K562 (cell line): ENCODE data around the gene PRDX4. TPM values are rescaled to one million over a fixed set of nuclear protein-coding genes. Genes with fewer than 3 reads are reported as not detected.

Experiments
- ATAC-seq: fragments of 200-7000 bp; cut with Tn5 transposase; 3 replicates; pipeline ENCODE4 v1.9.1; 2020; ENCODE audit warnings: moderate library complexity
- BruUV-seq: library from RNA; stranded (reverse); fragments of 400-500 nt; replicated peaks from 2 replicates; lab custom pipeline; 2021; lab: Mats Ljungman, UMichigan
- CTCF ChIA-PET: fragments of 300-600 bp; formaldehyde crosslinking; extraction: SDS; loops from one replicate; lab custom pipeline; 2021; ENCODE audit warnings: low intra/inter-chr PET ratio; lab: Yijun Ruan, JAX
- POLR2A ChIA-PET: fragments of 300-600, 350-650 bp; sonication (Branson Sonifier 250); formaldehyde crosslinking; extraction: SDS; loops from one replicate; lab custom pipeline; 2021; ENCODE audit warnings: antibody characterized with exemption, inconsistent platforms; lab: Yijun Ruan, JAX
- DNase-seq, 4 experiments: peaks; one replicate each; pipeline versions ENCODE4 v3.0.0 to v3.0.0-alpha.2; 2011 to 2018; ENCODE audit warnings: low spot score in 3 of 4, mixed read lengths in 3 of 4; ENCODE audit errors: extremely low read depth in 1 of 4
- FAIRE-seq: peaks from 2 replicates; lab custom pipeline; 2011; peaks lifted over from hg19 to GRCh38; lab: Jason Lieb, UNC
- H2AFZ ChIP-seq: 2 replicates; pipeline ENCODE4 v1.6.0; 2011; ENCODE audit warnings: low read depth, low read length, control low read depth, inconsistent platforms
- H3K27ac ChIP-seq: fragments of 200-600 bp; 3 replicates; pipeline ENCODE4 v1.8.0; 2011; ENCODE audit warnings: low read depth, mild to moderate bottlenecking, control low read depth, inconsistent platforms, low read length, moderate library complexity, mixed read lengths; ENCODE audit errors: extremely low read depth
- H3K27me3 ChIP-seq, 2 experiments: fragments of 300-600 bp in 1 of 2; 2 replicates in 1 of 2; 3 replicates in 1 of 2; pipeline versions ENCODE4 v1.6.0 to v1.8.0; 2011; ENCODE audit warnings: inconsistent platforms in 2 of 2, low read length in 2 of 2, mild to moderate bottlenecking in 1 of 2, mixed read lengths in 1 of 2, moderate library complexity in 1 of 2; ENCODE audit not compliant: control insufficient read depth in 2 of 2, insufficient read depth in 2 of 2
- H3K36me3 ChIP-seq: fragments of 300-600 bp; 3 replicates; pipeline ENCODE4 v1.8.0; 2011; ENCODE audit warnings: mild to moderate bottlenecking, low read length, inconsistent platforms; ENCODE audit not compliant: control insufficient read depth, insufficient read depth
- H3K4me1 ChIP-seq, 2 experiments: fragments of 200-600 bp in 1 of 2; replicated peaks in 1 of 2; 2 replicates in 1 of 2; 3 replicates in 1 of 2; pipeline versions ENCODE4 v1.5.1 to v1.8.0; 2011; ENCODE audit warnings: inconsistent platforms in 2 of 2, low read length in 2 of 2, mild to moderate bottlenecking in 1 of 2, mixed read lengths in 1 of 2, moderate library complexity in 1 of 2; ENCODE audit not compliant: control insufficient read depth in 2 of 2, insufficient read depth in 2 of 2
- H3K4me2 ChIP-seq: 2 replicates; pipeline ENCODE4 v1.6.1; 2011; ENCODE audit warnings: low read length, control low read depth, inconsistent platforms, mixed read lengths; ENCODE audit not compliant: insufficient read depth
- H3K4me3 ChIP-seq: fragments of 200-600 bp; sonication (generic), shearing (Covaris generic); 2 replicates; pipeline ENCODE4 v1.5.1; 2016; ENCODE audit warnings: control low read depth, inconsistent platforms
- H3K79me2 ChIP-seq: fragments of 200-600 bp; 3 replicates; pipeline ENCODE4 v1.8.0; 2011; ENCODE audit warnings: low read length, inconsistent platforms; ENCODE audit not compliant: control insufficient read depth, insufficient read depth
- H3K9ac ChIP-seq, 2 experiments: 2 replicates each; pipeline versions ENCODE4 v1.6.0 to v1.6.1; 2011; ENCODE audit warnings: low read depth in 2 of 2, low read length in 2 of 2, control low read depth in 1 of 2, inconsistent platforms in 1 of 2, mild to moderate bottlenecking in 1 of 2, mixed read lengths in 1 of 2; ENCODE audit not compliant: insufficient read depth in 1 of 2
- H3K9me1 ChIP-seq: one replicate; pipeline ENCODE4 v1.6.0; 2011; ENCODE audit warnings: inconsistent platforms, mild to moderate bottlenecking, low read length, moderate library complexity; ENCODE audit not compliant: control insufficient read depth, insufficient read depth
- H3K9me3 ChIP-seq: replicated peaks from 2 replicates; pipeline ENCODE4 v1.5.1; 2011; ENCODE audit warnings: low read depth, low read length, inconsistent platforms; ENCODE audit not compliant: control insufficient read depth, insufficient read depth
- H4K20me1 ChIP-seq: replicated peaks from 2 replicates; pipeline ENCODE4 v1.6.1; 2011; ENCODE audit warnings: low read length, inconsistent platforms, mixed read lengths; ENCODE audit not compliant: control insufficient read depth, insufficient read depth
- ATF3 ChIP-seq, 2 experiments: fragments of 450-650 bp in 1 of 2; sonication (generic) in 1 of 2; formaldehyde crosslinking in 1 of 2; IDR thresholded peaks in 1 of 2; conservative IDR thresholded peaks in 1 of 2; 2 replicates each; pipeline versions ENCODE4 v1.6.1 to v1.8.1; 2016 to 2023; ENCODE audit warnings: mild to moderate bottlenecking in 2 of 2, moderate library complexity in 2 of 2, inconsistent platforms in 1 of 2, missing genetic modification reagents in 1 of 2
- CREB5 ChIP-seq: fragments of 250-450 bp; sonication (Bioruptor Pico); IDR thresholded peaks from 2 replicates; pipeline ENCODE4 v1.5.0; 2020; ENCODE audit warnings: mild to moderate bottlenecking
- EZH2 ChIP-seq: IDR thresholded peaks from 2 replicates; pipeline ENCODE4 v1.6.1; 2012; ENCODE audit warnings: low read depth, mild to moderate bottlenecking, inconsistent platforms, low read length, borderline replicate concordance
- GABPA ChIP-seq: fragments of 200-800 bp; sonication (Bioruptor generic); conservative IDR thresholded peaks from 2 replicates; pipeline ENCODE4 v1.6.1; 2016; ENCODE audit warnings: low read depth, missing genetic modification characterization, missing compliant biosample characterization
- HBP1 ChIP-seq: fragments of 450-650 bp; formaldehyde crosslinking; IDR thresholded peaks from 2 replicates; pipeline ENCODE4 v1.4.0; 2022; ENCODE audit warnings: missing genetic modification characterization
- HDAC3 ChIP-seq: fragments of 450-650 bp; IDR thresholded peaks from 2 replicates; pipeline ENCODE4 v1.6.1; 2018; ENCODE audit warnings: borderline replicate concordance, mild to moderate bottlenecking, moderate library complexity; ENCODE audit not compliant: partially characterized antibody
- HMGN3 ChIP-seq: IDR thresholded peaks from 2 replicates; pipeline ENCODE4 v1.6.1; 2011; ENCODE audit warnings: borderline replicate concordance, low read depth, mild to moderate bottlenecking, mixed read lengths, low read length; ENCODE audit not compliant: insufficient read length; ENCODE audit errors: extremely low read depth
- KLF6 ChIP-seq: fragments of 250-450 bp; sonication (Bioruptor Pico); IDR thresholded peaks from 2 replicates; pipeline ENCODE4 v1.4.0; 2020; ENCODE audit warnings: mild to moderate bottlenecking, moderate library complexity, borderline replicate concordance
- MTA1 ChIP-seq: fragments of 450-650 bp; IDR thresholded peaks from 2 replicates; pipeline ENCODE4 v1.6.1; 2017; ENCODE audit warnings: borderline replicate concordance
- MTF1 ChIP-seq: fragments of 250-450 bp; sonication (Bioruptor Pico); IDR thresholded peaks from 2 replicates; pipeline ENCODE4 v1.9.0; 2021; ENCODE audit warnings: moderate library complexity, mild to moderate bottlenecking, inconsistent platforms, borderline replicate concordance
- POLR2G ChIP-seq: fragments of 200-400 bp; formaldehyde crosslinking; IDR thresholded peaks from 2 replicates; pipeline ENCODE4 v1.6.1; 2017; ENCODE audit warnings: low read depth, mild to moderate bottlenecking, antibody characterized with exemption, low read length, moderate library complexity
- RBM39 ChIP-seq: fragments of 200-400 bp; formaldehyde crosslinking; optimal IDR thresholded peaks from 2 replicates; pipeline ENCODE3; 2018; ENCODE audit warnings: low read depth, low read length
- SNRNP70 ChIP-seq: fragments of 200-400 bp; formaldehyde crosslinking; optimal IDR thresholded peaks from 2 replicates; pipeline ENCODE3; 2017; ENCODE audit warnings: low read depth, low read length
- TEAD2 ChIP-seq: fragments of 450-650 bp; IDR thresholded peaks from 2 replicates; pipeline ENCODE4 v1.6.1; 2016; ENCODE audit warnings: missing genetic modification characterization, control low read depth, missing compliant biosample characterization
- ZFPM2 ChIP-seq: fragments of 250-450 bp; sonication (Bioruptor Pico); IDR thresholded peaks from 2 replicates; pipeline ENCODE4 v1.5.1; 2022; ENCODE audit warnings: mild to moderate bottlenecking
- ZNF146 ChIP-seq: IDR thresholded peaks from one replicate; pipeline ENCODE4 v1.6.1; 2018; ENCODE audit warnings: missing compliant biosample characterization; ENCODE audit not compliant: unreplicated experiment
- ZNF512 ChIP-seq: IDR thresholded peaks from 2 replicates; pipeline ENCODE4 v1.6.1; 2016; ENCODE audit warnings: missing genetic modification characterization, missing compliant biosample characterization
- WGBS: fragments of 100-300 bp; shearing (Covaris generic); methylation state at CpG from one replicate; pipeline ENCODE4 v1.1.6; 2016; ENCODE audit warnings: low coverage, mixed read lengths; ENCODE audit not compliant: insufficient coverage; ENCODE audit errors: missing lambda C conversion rate; 5-methylcytosine and 5-hydroxymethylcytosine counted together
- in situ Hi-C: fragments of 300-500 bp; cut with MboI; formaldehyde crosslinking; loops from 4 replicates; pipeline ENCODE4 v1.15.0; 2018; ENCODE audit warnings: inconsistent platforms, mixed read lengths
- intact Hi-C: fragments of 100-400 bp; cut with micrococcal nuclease; formaldehyde crosslinking; loops from 2 replicates; pipeline ENCODE4 v1.14.2; 2022
- polyA plus RNA-seq, 8 experiments: library from polyadenylated mRNA; depleted of rRNA in 4 of 8; stranded (reverse) in 5 of 8; unstranded in 3 of 8; fragments of >200 nt; fragmentation: Nextera tagmentation in 2 of 8; fragmentation: Illumina TruSeq in 1 of 8; extraction: Ambion mirVana in 2 of 8; extraction: Trizol in 1 of 8; gene quantifications; 2 replicates each; pipeline versions ENCODE4 v1.2.1 to v1.2.3, GENCODE V29; 2011 to 2014; ENCODE audit warnings: inconsistent platforms in 1 of 8, missing spikeins in 1 of 8
- total RNA-seq, 7 experiments: library from RNA; depleted of rRNA in 6 of 7; stranded (reverse); fragments of >200 nt in 6 of 7; fragmentation: Illumina TruSeq in 2 of 7; extraction: Trizol in 2 of 7; gene quantifications; 2 replicates each; pipeline versions ENCODE4 v1.2.1 to v1.2.3, GENCODE V29; 2011 to 2021; ENCODE audit warnings: low replicate concordance in 1 of 7

PRDX4 gene
- total and polyA plus RNA-seq, 9 of the 15 experiments (the other 6 are each of a cell fraction or from before 2014, with no cell fraction given): 28.6 to 253 (median 153) TPM

GRCh38 chrX:23628131-23628530 is 39.2 kb upstream of the PRDX4 start:
- no peaks in the 10 kb centered on the region for H3K4me1 ChIP-seq
- peaks cover 2 to 4% of the 10 kb centered on the region in 2 experiments; a peak in 1 of 5 replicates for H3K27me3 ChIP-seq
- WGBS: 0% methylated on average over 3 of the region's 3 CpGs
- no peak overlapping the region for H3K4me3 ChIP-seq
- BruUV-seq: no TSS peak
- DNase-seq (no peak), FAIRE-seq (no peak), ATAC-seq (no peak)
- H3K27ac ChIP-seq: no peak overlapping the region
- H3K79me2 ChIP-seq: no peaks in the 10 kb centered on the region
- no peaks in the 10 kb centered on the region for H4K20me1 ChIP-seq
- no peak overlapping the region for H3K4me2 ChIP-seq
- no peaks in the 10 kb centered on the region for H3K9me3 ChIP-seq
- no peaks in the 10 kb centered on the region for H3K9me1 ChIP-seq
- ChIA-PET CTCF (no interaction called here), POLR2A (no interaction called here)
- intact Hi-C loops (no loop called here), in situ Hi-C loops (no loop called here)
- no peaks in the 10 kb centered on the region for H3K36me3 ChIP-seq
- H2AFZ ChIP-seq: no peak overlapping the region
- no peak overlapping the region for H3K9ac ChIP-seq
- no peak for TF ChIP-seq HDAC3
- no peak for TF ChIP-seq ZNF146 (CRISPR knock-in tag)
- TF ChIP-seq GABPA (tag): no peak
- TF ChIP-seq MTF1 (CRISPR knock-in tag): no peak
- no peak for TF ChIP-seq HMGN3
- TF ChIP-seq ATF3 (IDR thresholded peaks at IDR 0.05): no peak
- TF ChIP-seq ATF3 (CRISPR knock-in tag; conservative IDR thresholded peaks at IDR 0.05): no peak
- no peak for TF ChIP-seq ZFPM2 (CRISPR knock-in tag)
- no peak for TF ChIP-seq RBM39
- no peak for TF ChIP-seq EZH2
- no peak for TF ChIP-seq SNRNP70
- TF ChIP-seq TEAD2 (tag): no peak
- no peak for TF ChIP-seq HBP1
- TF ChIP-seq ZNF512 (tag): no peak
- TF ChIP-seq POLR2G: no peak
- no peak for TF ChIP-seq KLF6
- no peak for TF ChIP-seq MTA1
- TF ChIP-seq CREB5 (CRISPR knock-in tag): no peak
